HCEC 1CT (cell line): ENCODE measurements around the gene AUTS2.

Experiments
- DNase-seq: peaks from one replicate; pipeline ENCODE4 v3.0.0-alpha.2; 2017

Gene AUTS2

DNA sequence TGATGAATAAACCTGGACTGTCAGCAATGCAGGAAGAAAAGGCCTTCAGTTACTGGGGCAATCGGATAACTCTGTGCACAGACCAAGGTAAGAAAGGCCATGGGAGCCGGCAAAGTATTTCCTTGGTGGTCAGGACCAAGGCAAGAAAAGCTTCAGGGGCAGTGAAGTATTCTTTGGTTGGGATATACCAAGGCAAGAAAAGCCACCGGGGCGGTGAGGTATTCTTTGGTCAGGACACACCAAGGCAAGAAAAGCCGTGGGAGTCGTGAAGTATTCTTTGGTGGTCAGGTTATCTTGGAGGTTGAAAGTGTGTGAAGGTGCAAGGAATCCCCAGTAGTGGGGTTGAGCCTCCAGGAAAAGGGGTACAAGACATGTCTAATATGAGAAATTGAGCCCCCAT, 1238.7 kb downstream of the AUTS2 start:
- DNase-seq: no peak

DNA sequence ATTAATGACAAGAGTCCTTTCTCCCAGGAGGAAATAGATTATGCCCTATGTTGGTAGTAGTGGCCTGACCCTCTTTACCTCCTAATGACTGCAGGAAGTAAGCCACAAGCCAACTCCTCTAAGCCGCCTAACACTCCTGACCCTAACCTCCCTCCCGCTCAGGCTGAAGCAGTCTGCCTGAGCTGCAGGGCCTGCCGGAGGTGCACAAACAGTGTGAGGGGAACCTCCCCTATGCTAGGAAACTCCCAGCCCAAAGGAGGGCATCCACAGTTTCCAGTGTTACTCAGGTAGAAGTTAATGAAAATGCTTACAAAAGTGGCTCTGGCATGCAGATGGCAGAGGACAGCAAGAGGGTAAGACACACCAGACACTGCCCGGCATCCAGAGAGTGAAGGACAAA, 1239.3 kb downstream of the AUTS2 start:
- DNase-seq: no peak

DNA sequence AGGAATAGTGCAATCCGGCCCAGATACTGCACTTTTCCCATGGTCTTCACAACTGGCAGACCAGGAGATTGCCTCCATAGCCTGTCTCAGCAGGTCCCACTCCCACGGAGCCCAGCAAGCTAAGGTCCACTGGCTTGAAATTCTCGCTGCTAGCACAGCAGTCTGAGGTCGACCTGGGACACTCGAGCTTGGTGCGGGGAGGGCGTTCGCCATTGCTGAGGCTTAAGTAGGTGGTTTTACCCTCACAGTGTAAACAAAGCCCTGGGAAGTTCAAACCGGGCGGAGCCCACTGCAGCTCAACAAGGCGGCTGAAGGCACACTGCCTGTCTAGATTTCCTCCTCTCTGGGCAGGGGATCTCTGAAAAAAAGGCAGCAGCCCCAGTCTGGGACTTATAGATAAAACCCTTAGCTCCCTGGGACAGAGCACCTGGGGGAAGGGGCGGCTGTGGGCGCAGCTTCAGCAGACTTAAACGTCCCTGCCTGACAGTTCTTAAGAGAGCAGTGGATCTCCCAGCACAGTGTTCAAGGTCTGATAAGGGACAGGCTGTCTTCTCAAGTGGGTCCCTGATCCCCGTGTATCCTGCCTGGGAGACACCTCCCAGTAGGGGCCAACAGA, 1240.1 kb downstream of the AUTS2 start:
- no peak for DNase-seq
